Measurements from ENCODE around the gene DIP2B.

- no peak for TF ChIP-seq CTCF (IDR thresholded peaks at IDR 0.05)
- TF ChIP-seq MAX (IDR thresholded peaks at IDR 0.05; ENCODE audit: low read depth), result no peak
- TF ChIP-seq TEAD4 (IDR thresholded peaks at IDR 0.05; ENCODE audit: borderline replicate concordance, insufficient read depth), result no peak
- no peak for TF ChIP-seq RCOR1 (IDR thresholded peaks at IDR 0.05; ENCODE audit: low read length)
- no peak for TF ChIP-seq MXI1 (IDR thresholded peaks at IDR 0.05; ENCODE audit: low read depth, low read length)
- TF ChIP-seq YY1 (IDR thresholded peaks at IDR 0.05; ENCODE audit: low read depth), result no peak
- no peak for TF ChIP-seq POLR2AphosphoS5 (IDR thresholded peaks at IDR 0.05; ENCODE audit: low read depth, low read length)
- TF ChIP-seq RXRA (IDR thresholded peaks at IDR 0.05; ENCODE audit: borderline replicate concordance, low read depth), result no peak
- TF ChIP-seq, protein P1, sequence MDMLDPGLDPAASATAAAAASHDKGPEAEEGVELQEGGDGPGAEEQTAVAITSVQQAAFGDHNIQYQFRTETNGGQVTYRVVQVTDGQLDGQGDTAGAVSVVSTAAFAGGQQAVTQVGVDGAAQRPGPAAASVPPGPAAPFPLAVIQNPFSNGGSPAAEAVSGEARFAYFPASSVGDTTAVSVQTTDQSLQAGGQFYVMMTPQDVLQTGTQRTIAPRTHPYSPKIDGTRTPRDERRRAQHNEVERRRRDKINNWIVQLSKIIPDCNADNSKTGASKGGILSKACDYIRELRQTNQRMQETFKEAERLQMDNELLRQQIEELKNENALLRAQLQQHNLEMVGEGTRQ (IDR thresholded peaks at IDR 0.05; ENCODE audit: borderline replicate concordance, low read depth, low read length), result no peak
These were observed 111.1 kb downstream of the DIP2B start for GRCh38 chr12:50615907-50616296.
